HG03457 (cell line): ENCODE results near the gene CECR2.

Source experiments
- ATAC-seq: cut with Tn5 transposase; IDR thresholded peaks from one replicate; pipeline ENCODE4 v1.9.1; 2021; ENCODE audit warnings: moderate number of reproducible peaks; ENCODE audit not compliant: unreplicated experiment

Gene CECR2

GRCh38 chr22:17443405-17444203, 74.3 kb downstream of the CECR2 start:
- ATAC-seq = no peak

DNA sequence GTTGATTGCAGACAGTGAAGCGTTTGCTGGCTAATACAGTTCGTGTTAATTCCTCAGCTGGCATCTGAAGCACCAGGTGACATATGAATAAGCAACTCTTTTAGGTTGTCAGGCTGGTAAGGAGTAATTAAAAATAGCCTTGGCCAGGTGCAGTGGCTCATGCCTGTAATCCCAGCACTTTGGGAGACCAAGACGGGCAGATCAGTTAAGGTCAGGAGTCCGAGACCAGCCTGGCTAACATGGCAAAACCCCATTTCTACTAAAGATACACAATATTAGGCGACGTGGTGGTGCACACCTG, 74.9 kb downstream of the CECR2 start:
- ATAC-seq = no peak

- no peak for ATAC-seq
Observed at GRCh38 chr22:17446698-17447097, 77.4 kb downstream of the CECR2 start.

DNA sequence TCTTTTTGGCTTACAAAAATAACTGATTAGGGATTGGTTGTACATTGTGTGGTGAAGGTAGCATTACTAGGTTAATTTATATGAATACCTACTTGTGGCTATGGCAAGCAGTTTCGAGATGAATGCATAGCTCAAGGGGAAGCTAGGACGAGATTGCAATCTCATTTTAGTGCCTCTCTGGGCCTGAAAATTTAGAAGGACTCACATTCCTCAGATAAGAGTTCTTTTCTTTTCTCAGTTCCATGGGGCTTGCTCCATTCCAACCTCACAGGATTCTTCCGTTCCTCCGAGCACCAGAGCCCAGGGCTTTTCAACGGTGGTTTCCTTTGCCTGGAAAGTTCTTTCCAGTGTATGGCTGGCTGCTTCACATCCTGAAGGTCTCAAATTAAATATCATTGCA, 82.1 kb downstream of the CECR2 start:
- no peak for ATAC-seq

DNA sequence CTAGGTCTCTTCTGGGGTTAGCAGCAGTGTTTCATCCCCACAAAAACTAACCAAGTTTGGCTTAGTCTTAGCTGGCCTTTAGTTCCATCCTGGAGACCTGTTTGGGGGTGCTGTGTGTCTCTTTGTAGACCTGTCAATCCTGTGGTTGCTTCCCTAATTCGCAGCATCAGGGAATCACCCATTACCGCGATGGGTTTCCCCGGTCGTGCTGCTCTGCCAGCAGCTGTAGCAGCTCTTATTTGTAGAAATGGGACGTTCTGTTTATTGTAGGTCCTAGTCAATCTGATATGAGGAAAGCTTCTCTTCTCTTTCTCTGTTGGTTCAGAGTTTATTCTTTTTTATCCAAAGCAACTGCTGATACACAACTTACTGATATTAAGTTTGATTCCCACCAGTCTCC, 91.6 kb downstream of the CECR2 start:
- ATAC-seq = no peak

DNA sequence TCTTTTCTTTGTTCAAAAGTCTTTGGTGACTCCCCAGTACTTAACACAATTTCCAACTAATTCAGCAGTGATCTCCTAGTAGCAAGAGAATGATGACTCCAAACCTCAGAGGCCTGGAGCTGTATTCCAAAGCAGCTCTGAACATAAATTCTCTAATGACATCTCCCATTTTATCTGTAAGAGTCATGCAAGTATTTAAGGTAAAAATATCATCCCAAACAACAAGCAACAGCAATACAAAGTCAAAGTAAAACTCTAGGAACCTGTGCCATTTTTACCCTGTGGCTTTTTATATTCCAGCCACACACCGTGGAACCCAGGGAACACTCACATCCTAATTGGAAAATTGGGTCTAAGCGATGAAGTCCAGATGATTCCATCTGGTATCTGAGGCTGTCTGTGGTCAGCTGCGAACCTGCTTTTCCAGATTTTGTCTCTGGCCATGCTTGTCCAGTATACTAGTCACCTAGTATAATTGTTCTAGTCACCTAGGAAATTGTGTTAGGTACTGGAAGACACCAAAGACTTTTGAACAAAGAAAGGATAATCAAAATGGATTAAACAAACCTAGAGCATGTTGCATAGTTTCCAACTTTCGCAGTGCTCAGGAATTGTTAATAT, 101.7 kb downstream of the CECR2 start:
- ATAC-seq = no peak

DNA sequence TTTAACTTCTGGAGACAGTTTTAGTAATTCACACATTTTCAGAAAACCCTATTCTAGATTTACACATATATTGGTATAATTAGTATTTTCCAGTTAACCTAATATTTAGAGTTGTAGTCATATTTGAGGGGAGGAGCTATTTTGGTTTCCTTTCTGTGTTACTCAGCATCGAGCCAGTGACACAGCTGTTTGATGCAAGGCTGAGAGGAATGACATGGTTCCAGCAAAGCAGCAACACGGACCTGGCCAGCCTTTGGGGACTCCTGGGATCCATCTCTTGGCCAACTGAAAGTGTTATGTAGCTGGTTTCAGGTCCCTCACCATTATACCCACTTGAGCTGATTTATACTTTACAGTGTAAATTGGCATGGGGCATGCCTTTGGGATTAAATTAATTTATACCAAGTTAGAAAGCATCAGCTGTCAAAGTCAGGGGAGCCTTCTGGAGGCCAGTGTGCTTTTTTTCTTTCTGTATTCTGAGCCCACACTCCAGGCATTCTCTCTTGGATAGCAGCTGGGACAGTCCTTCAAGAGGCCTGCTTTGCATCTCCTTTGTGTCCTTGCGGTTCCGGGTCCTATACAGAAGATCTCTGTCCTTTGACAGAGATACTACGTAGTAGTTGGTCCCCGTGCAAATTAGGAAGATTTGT, 102.8 kb downstream of the CECR2 start:
- no peak for ATAC-seq

DNA sequence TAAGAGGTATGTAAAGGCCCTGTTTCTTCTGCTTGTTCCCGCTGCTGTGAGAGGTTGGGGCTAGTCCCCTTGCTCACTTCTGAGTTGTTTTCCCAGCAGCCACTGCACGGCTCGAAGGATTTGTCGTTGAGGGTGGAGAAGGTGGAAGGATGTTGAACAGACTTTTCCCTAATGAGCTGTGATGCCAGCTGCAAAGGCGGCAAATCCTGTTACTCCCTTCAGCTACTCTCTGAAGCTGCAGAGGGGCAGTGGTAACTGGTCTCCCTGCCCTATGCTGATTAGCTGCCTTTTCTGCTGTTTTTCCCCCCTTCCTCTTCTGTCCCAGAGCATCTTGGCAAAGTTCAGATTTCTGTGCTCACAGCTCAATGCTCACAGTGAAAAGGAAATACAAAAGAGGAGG, 103.7 kb downstream of the CECR2 start:
- no peak for ATAC-seq

DNA sequence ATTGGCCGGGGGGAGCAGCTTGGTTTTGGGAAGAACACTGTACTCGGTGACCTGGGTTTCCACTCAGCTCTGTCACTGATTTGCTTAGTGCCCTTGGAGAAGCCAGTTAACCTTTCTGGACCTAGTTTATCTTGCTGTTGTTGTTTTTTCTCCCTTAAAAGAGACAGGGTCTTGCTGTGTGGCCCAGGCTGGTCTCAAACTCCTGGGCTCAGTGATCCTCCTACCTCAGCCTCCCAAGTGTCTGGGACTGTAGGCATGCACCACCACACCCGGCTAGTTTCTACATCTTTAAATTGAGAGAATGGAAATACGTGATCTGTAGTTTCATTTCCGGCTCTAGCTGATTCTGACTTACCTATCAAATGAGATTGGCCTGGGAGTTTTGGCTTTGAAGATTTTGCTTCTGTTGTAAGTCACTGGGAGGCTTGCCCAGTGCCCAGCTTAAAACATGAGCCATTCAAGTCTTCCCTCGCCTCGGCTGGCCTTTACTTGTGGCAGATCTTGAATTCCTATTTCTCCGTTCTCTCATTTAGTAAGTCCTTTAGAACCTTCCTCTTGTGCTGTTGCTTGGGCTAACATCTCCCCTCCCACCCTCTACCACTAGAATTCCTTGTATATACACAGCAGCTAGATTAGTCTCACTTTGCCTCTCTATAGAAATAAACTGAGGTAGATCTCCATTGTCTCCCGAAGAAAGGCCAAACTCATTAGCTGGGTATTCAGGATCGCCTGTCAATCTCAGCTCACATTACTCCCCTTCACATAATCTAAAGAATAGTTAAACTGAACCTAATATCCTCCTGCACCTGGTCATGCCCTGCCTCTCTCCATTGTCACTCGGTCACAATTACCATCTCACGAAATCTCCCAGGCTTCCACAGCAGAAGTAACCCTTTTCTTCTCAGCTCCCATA, 106.3 kb downstream of the CECR2 start:
- ATAC-seq = no peak

DNA sequence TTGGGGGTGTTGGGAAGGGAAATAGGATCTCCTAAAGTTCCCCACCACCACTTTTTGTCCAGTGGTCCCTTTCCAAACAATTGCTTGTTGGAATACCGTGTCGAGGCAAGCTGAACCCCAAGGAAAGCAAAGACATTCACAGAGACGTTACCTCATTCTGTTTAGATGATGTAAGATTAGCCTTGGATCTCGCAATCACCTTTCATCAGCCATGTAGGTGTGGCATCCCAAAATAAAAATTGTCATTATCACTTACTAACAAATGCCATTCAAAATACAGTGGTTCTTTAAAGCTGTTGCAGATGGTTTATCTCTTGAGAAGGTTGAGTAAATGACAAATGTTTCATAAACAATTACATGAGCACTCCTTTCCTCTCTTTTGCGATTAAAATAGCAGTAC, 107.6 kb downstream of the CECR2 start:
- ATAC-seq = no peak

- ATAC-seq = no peak
Observed at GRCh38 chr22:17477391-17477833, 108.2 kb downstream of the CECR2 start.

DNA sequence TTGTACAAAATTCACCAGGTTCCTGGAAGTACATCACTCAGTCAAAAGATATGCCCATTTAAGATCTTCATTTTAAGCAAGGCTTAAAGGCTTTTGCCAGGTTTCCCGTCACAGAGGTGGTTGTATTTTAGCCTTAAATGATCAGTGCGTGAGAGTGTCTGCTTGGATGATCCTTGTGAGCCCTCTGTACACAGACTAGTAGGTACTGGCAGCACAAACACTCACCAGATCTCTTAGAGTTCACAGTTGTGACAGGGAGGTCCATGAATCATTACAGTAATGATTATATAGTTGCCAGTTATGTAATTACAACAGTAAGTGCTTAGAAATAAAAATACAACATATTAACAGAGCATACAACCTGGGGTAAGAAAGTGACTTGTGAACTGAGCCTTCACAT, 109.9 kb downstream of the CECR2 start:
- ATAC-seq = no peak

- ATAC-seq = no peak
Observed at GRCh38 chr22:17481424-17481823, 112.2 kb downstream of the CECR2 start.

GRCh38 chr22:17483688-17484372, 114.6 kb downstream of the CECR2 start:
- ATAC-seq = no peak

- ATAC-seq = no peak
Observed at GRCh38 chr22:17484608-17485007, 115.3 kb downstream of the CECR2 start.

DNA sequence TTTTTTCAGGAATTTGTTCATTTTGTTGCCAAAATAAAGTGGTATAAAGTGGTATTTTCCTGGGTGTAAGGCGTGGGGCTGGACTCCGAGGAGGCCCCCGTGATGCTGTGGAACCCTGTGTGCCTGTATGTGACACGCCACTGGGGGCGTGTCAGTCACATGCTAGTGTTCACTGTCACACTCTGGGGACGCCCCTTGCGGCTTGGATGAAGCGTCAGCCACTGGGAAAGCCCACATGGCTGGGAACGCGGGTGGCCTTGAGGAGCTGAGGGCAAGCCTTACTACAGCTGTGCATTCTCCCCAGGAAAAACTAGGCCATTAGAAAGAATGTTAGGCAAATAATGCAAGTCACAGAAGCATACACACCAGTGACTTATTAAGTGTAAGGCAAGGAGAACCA, 117.1 kb downstream of the CECR2 start:
- no peak for ATAC-seq

GRCh38 chr22:17486719-17487118, 117.5 kb downstream of the CECR2 start:
- ATAC-seq = no peak

DNA sequence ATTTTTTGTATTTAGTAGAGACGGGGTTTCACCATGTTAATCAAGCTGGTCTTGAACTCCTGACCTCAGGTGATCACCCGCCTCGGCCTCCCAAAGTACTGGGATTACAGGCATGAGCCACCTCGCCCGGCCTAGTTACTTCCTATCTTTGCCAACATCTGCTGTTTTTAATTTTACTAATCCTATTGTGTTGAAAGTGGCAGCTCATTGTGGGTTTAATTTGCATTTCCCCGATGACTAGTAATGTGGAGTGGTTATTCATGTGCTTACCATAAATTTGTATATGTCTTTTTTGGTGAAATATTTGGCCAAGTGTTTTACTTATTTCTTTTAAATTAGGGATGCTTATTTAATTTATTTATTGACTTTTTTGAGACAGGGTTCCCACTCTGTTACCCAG, 119.8 kb downstream of the CECR2 start:
- ATAC-seq = no peak

DNA sequence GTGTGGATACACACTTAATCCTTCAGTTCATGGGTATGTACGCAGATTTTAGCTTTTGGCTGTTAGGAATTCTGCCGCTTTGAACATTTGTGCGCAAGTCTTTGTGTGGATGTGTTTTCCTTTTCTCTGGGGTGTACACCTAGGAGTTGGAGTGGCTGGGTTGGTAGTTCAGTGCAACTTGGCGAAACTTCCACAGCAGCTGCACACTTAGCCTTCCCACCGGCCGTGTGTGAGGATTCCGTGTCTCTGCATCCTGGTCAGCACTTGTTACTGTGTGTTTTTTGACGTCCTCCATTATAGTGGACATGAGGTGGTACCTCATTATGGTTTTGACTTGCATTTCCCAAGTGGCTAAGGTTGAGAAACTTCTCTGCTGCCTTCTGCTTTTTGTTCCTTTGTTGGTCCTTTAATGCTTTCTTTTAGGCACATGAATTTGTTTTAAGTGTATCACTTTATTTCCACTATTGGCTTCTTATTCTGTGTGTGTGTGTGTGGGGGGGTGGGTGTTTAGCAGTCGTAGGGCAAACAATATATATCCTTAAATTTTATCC, 121.9 kb downstream of the CECR2 start:
- no peak for ATAC-seq

DNA sequence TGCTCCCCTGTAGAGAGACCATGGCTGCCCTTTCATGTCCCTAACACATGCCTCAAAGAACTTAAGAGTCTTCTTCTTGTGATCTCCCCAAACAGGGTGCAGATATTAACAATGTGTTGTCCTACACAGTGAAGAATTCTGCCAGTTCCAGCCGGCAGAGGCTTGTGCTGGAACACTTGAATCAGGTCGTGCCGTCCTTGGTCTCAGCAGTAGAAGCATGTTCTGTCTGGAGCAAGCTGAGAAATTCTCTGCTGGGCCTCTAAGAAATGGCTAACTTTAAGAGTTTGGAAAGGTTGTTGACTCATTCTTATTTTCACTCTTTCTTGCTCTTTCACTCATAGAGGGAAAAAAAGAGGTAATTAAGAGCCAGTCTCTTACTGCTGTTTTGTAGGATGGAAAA, 123.0 kb downstream of the CECR2 start:
- no peak for ATAC-seq
